ENCODE results near the gene ATRNL1. TPM values are rescaled to one million over a fixed set of nuclear protein-coding genes. Genes with fewer than 3 reads are reported as not detected.

The ATRNL1 gene
- total and polyA plus RNA-seq, 4 donors = 2.6 to 41.0 (median 15.1) TPM

- H3K27me3 ChIP-seq (ENCODE audit: control insufficient read depth in 1 of 2, insufficient read depth in 2 of 2, low read length in 1 of 2) = no peaks in the 10 kb centered on the region
- H3K9me3 ChIP-seq (ENCODE audit: control insufficient read depth, low read length) = peaks cover 2% of the 10 kb centered on the region
- intact Hi-C loops (cut with DNase I) = no loop called here
- no peak overlapping the region for H3K27ac ChIP-seq (ENCODE audit: low read depth in 1 of 2, low read length in 2 of 2)
- H3K4me1 ChIP-seq (ENCODE audit: control insufficient read depth in 1 of 2, insufficient read depth in 2 of 2, low read length in 2 of 2) = no peaks in the 10 kb centered on the region
- no peak overlapping the region for H3K4me3 ChIP-seq (ENCODE audit: low read length in 2 of 2)
- 39 to 41% methylated on average over 8 of the region's 8 CpGs for WGBS, 2 donors
- no peaks in the 10 kb centered on the region for H3K36me3 ChIP-seq (ENCODE audit: control insufficient read depth in 1 of 2, insufficient read depth in 2 of 2, low read length in 1 of 2)
- no peak for DNase-seq
- no peak for ATAC-seq (ENCODE audit: low FRiP score)
Measured at GRCh38 chr10:115981081-115981480, 887.9 kb downstream of the ATRNL1 start.

GRCh38 chr10:115982076-115982475, 888.9 kb downstream of the ATRNL1 start:
- H3K36me3 ChIP-seq (ENCODE audit: control insufficient read depth in 1 of 2, insufficient read depth in 2 of 2, low read length in 1 of 2) = no peaks in the 10 kb centered on the region
- no peak overlapping the region for H3K27ac ChIP-seq (ENCODE audit: low read depth in 1 of 2, low read length in 2 of 2)
- H3K9me3 ChIP-seq (ENCODE audit: control insufficient read depth, low read length) = peaks cover 3% of the 10 kb centered on the region
- DNase-seq (no peak), ATAC-seq (ENCODE audit: low FRiP score) (no peak)
- H3K4me1 ChIP-seq (ENCODE audit: control insufficient read depth in 1 of 2, insufficient read depth in 2 of 2, low read length in 2 of 2) = no peaks in the 10 kb centered on the region
- H3K27me3 ChIP-seq (ENCODE audit: control insufficient read depth in 1 of 2, insufficient read depth in 2 of 2, low read length in 1 of 2) = no peaks in the 10 kb centered on the region
- no peak overlapping the region for H3K4me3 ChIP-seq (ENCODE audit: low read length in 2 of 2)
- intact Hi-C loops (cut with DNase I) = no loop called here
- WGBS, 2 donors = 94 to 95% methylated on average over 6 of the region's 6 CpGs

- ATAC-seq (ENCODE audit: low FRiP score) (no peak), DNase-seq (no peak)
- no peaks in the 10 kb centered on the region for H3K36me3 ChIP-seq (ENCODE audit: control insufficient read depth in 1 of 2, insufficient read depth in 2 of 2, low read length in 1 of 2)
- no peaks in the 10 kb centered on the region for H3K4me1 ChIP-seq (ENCODE audit: control insufficient read depth in 1 of 2, insufficient read depth in 2 of 2, low read length in 2 of 2)
- H3K4me3 ChIP-seq (ENCODE audit: low read length in 2 of 2) = no peak overlapping the region
- H3K9me3 ChIP-seq (ENCODE audit: control insufficient read depth, low read length) = peaks cover 5% of the 10 kb centered on the region
- intact Hi-C loops (cut with DNase I) = no loop called here
- H3K27ac ChIP-seq (ENCODE audit: low read depth in 1 of 2, low read length in 2 of 2) = no peak overlapping the region
- WGBS, 2 donors = 91 to 92% methylated on average over 2 of the region's 2 CpGs
- H3K27me3 ChIP-seq (ENCODE audit: control insufficient read depth in 1 of 2, insufficient read depth in 2 of 2, low read length in 1 of 2) = no peaks in the 10 kb centered on the region
Measured at GRCh38 chr10:115982526-115982925, 889.4 kb downstream of the ATRNL1 start.

- ATAC-seq (ENCODE audit: low FRiP score) (no peak), DNase-seq (no peak)
- Histone ChIP-seq H3K9me3 (ENCODE audit: control insufficient read depth, low read length) (peaks cover 5% of the 10 kb centered on the region), H3K4me3 (ENCODE audit: low read length in 2 of 2) (no peak overlapping the region), H3K4me1 (ENCODE audit: control insufficient read depth in 1 of 2, insufficient read depth in 2 of 2, low read length in 2 of 2) (no peaks in the 10 kb centered on the region), H3K36me3 (ENCODE audit: control insufficient read depth in 1 of 2, insufficient read depth in 2 of 2, low read length in 1 of 2) (no peaks in the 10 kb centered on the region), H3K27me3 (ENCODE audit: control insufficient read depth in 1 of 2, insufficient read depth in 2 of 2, low read length in 1 of 2) (no peaks in the 10 kb centered on the region), H3K27ac (ENCODE audit: low read depth in 1 of 2, low read length in 2 of 2) (no peak overlapping the region)
- WGBS, 2 donors = 44 to 56% methylated on average over 1 of the region's 1 CpG
- intact Hi-C loops (cut with DNase I) = no loop called here
Measured at GRCh38 chr10:115985786-115986185, 892.6 kb downstream of the ATRNL1 start.

- intact Hi-C loops (cut with DNase I) = no loop called here
- DNase-seq (no peak), ATAC-seq (ENCODE audit: low FRiP score) (no peak)
- Histone ChIP-seq H3K9me3 (ENCODE audit: control insufficient read depth, low read length) (peaks cover 5% of the 10 kb centered on the region), H3K4me3 (ENCODE audit: low read length in 2 of 2) (no peak overlapping the region), H3K4me1 (ENCODE audit: control insufficient read depth in 1 of 2, insufficient read depth in 2 of 2, low read length in 2 of 2) (no peaks in the 10 kb centered on the region), H3K27me3 (ENCODE audit: control insufficient read depth in 1 of 2, insufficient read depth in 2 of 2, low read length in 1 of 2) (no peaks in the 10 kb centered on the region), H3K27ac (ENCODE audit: low read depth in 1 of 2, low read length in 2 of 2) (no peak overlapping the region), H3K36me3 (ENCODE audit: control insufficient read depth in 1 of 2, insufficient read depth in 2 of 2, low read length in 1 of 2) (no peaks in the 10 kb centered on the region)
- 97 to 98% methylated on average over 3 of the region's 3 CpGs for WGBS, 2 donors
Measured at GRCh38 chr10:115988380-115988779, 895.2 kb downstream of the ATRNL1 start.

GRCh38 chr10:115989621-115990020, 896.5 kb downstream of the ATRNL1 start:
- Histone ChIP-seq H3K27ac (ENCODE audit: low read depth in 1 of 2, low read length in 2 of 2) (no peak overlapping the region), H3K9me3 (ENCODE audit: control insufficient read depth, low read length) (peaks cover 5% of the 10 kb centered on the region), H3K27me3 (ENCODE audit: control insufficient read depth in 1 of 2, insufficient read depth in 2 of 2, low read length in 1 of 2) (no peaks in the 10 kb centered on the region), H3K4me3 (ENCODE audit: low read length in 2 of 2) (no peak overlapping the region), H3K36me3 (ENCODE audit: control insufficient read depth in 1 of 2, insufficient read depth in 2 of 2, low read length in 1 of 2) (no peaks in the 10 kb centered on the region), H3K4me1 (ENCODE audit: control insufficient read depth in 1 of 2, insufficient read depth in 2 of 2, low read length in 2 of 2) (no peaks in the 10 kb centered on the region)
- no peak for DNase-seq
- no peak for ATAC-seq (ENCODE audit: low FRiP score)
- intact Hi-C loops (cut with DNase I) = no loop called here
- WGBS, 2 donors = 76 to 81% methylated on average over 3 of the region's 3 CpGs

- Histone ChIP-seq H3K4me3 (ENCODE audit: low read length in 2 of 2) (no peak overlapping the region), H3K4me1 (ENCODE audit: control insufficient read depth in 1 of 2, insufficient read depth in 2 of 2, low read length in 2 of 2) (no peaks in the 10 kb centered on the region), H3K27ac (ENCODE audit: low read depth in 1 of 2, low read length in 2 of 2) (no peak overlapping the region), H3K9me3 (ENCODE audit: control insufficient read depth, low read length) (peaks cover 1% of the 10 kb centered on the region), H3K27me3 (ENCODE audit: control insufficient read depth in 1 of 2, insufficient read depth in 2 of 2, low read length in 1 of 2) (no peaks in the 10 kb centered on the region), H3K36me3 (ENCODE audit: control insufficient read depth in 1 of 2, insufficient read depth in 2 of 2, low read length in 1 of 2) (no peaks in the 10 kb centered on the region)
- ATAC-seq (ENCODE audit: low FRiP score) (no peak), DNase-seq (no peak)
- intact Hi-C loops (cut with DNase I) = no loop called here
- 72 to 76% methylated on average over 5 of the region's 5 CpGs for WGBS, 2 donors
Measured at GRCh38 chr10:115992236-115992986, 899.2 kb downstream of the ATRNL1 start.

- DNase-seq (no peak), ATAC-seq (ENCODE audit: low FRiP score) (no peak)
- intact Hi-C loops (cut with DNase I) = no loop called here
- no peaks in the 10 kb centered on the region for H3K36me3 ChIP-seq (ENCODE audit: control insufficient read depth in 1 of 2, insufficient read depth in 2 of 2, low read length in 1 of 2)
- no peaks in the 10 kb centered on the region for H3K27me3 ChIP-seq (ENCODE audit: control insufficient read depth in 1 of 2, insufficient read depth in 2 of 2, low read length in 1 of 2)
- no peak overlapping the region for H3K4me3 ChIP-seq (ENCODE audit: low read length in 2 of 2)
- H3K27ac ChIP-seq (ENCODE audit: low read depth in 1 of 2, low read length in 2 of 2) = no peak overlapping the region
- peaks cover 4% of the 10 kb centered on the region for H3K9me3 ChIP-seq (ENCODE audit: control insufficient read depth, low read length)
- no peaks in the 10 kb centered on the region for H3K4me1 ChIP-seq (ENCODE audit: control insufficient read depth in 1 of 2, insufficient read depth in 2 of 2, low read length in 2 of 2)
- WGBS, 2 donors = 77 to 81% methylated on average over 1 of the region's 1 CpG
Measured at GRCh38 chr10:115996031-115996430, 902.9 kb downstream of the ATRNL1 start.

GRCh38 chr10:115998301-115998700, 905.1 kb downstream of the ATRNL1 start:
- H3K4me3 ChIP-seq (ENCODE audit: low read length in 2 of 2) = no peak overlapping the region
- DNase-seq (no peak), ATAC-seq (ENCODE audit: low FRiP score) (no peak)
- intact Hi-C loops (cut with DNase I) = no loop called here
- 94 to 98% methylated on average over 2 of the region's 2 CpGs for WGBS, 2 donors
- H3K36me3 ChIP-seq (ENCODE audit: control insufficient read depth in 1 of 2, insufficient read depth in 2 of 2, low read length in 1 of 2) = no peaks in the 10 kb centered on the region
- peaks cover 4% of the 10 kb centered on the region for H3K9me3 ChIP-seq (ENCODE audit: control insufficient read depth, low read length)
- no peak overlapping the region for H3K27ac ChIP-seq (ENCODE audit: low read depth in 1 of 2, low read length in 2 of 2)
- H3K4me1 ChIP-seq (ENCODE audit: control insufficient read depth in 1 of 2, insufficient read depth in 2 of 2, low read length in 2 of 2) = no peaks in the 10 kb centered on the region
- H3K27me3 ChIP-seq (ENCODE audit: control insufficient read depth in 1 of 2, insufficient read depth in 2 of 2, low read length in 1 of 2) = no peaks in the 10 kb centered on the region

Measured in aorta (tissue), 5 donors.